ENCODE data around the gene NECAB2. TPM values are rescaled to one million over a fixed set of nuclear protein-coding genes. Genes with fewer than 3 reads are reported as not detected.

NECAB2 gene
- total RNA-seq, 2 donors from 2014 or later: 2.8 TPM; not detected in 1

DNA sequence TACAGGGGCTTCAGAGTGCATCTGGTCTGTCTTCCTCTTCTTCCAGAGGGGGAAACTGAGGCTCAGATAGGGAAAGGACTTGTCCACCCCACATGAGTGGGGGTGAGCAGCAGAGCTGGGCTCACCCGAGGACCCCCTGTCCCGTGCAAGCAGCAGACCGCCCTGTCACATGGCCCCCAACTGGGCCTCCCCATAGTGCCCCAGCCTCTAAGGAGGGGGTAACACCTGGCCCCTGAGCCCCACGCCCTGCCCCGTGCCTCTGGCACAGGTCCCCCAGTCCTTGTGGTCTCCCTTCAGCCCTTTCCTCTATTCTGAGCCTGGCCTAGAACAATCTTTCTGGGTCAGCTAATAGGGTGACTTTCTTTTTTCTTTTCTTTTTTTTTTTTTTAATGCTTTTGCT, 6.5 kb upstream of the NECAB2 start:
- no peaks in the 10 kb centered on the region for H3K27me3 ChIP-seq (replicated peaks; ENCODE audit: insufficient read depth)
- WGBS: 80% methylated on average over 5 of the region's 5 CpGs
- no peaks in the 10 kb centered on the region for H3K9me3 ChIP-seq
- no peaks in the 10 kb centered on the region for H3K36me3 ChIP-seq
- H3K4me1 ChIP-seq (replicated peaks): no peaks in the 10 kb centered on the region
- H3K27ac ChIP-seq: no peak overlapping the region
- TF ChIP-seq POLR2AphosphoS5 (IDR thresholded peaks at IDR 0.05) (no peak), POLR2A (IDR thresholded peaks at IDR 0.05) (no peak)
- TF ChIP-seq, protein P1, sequence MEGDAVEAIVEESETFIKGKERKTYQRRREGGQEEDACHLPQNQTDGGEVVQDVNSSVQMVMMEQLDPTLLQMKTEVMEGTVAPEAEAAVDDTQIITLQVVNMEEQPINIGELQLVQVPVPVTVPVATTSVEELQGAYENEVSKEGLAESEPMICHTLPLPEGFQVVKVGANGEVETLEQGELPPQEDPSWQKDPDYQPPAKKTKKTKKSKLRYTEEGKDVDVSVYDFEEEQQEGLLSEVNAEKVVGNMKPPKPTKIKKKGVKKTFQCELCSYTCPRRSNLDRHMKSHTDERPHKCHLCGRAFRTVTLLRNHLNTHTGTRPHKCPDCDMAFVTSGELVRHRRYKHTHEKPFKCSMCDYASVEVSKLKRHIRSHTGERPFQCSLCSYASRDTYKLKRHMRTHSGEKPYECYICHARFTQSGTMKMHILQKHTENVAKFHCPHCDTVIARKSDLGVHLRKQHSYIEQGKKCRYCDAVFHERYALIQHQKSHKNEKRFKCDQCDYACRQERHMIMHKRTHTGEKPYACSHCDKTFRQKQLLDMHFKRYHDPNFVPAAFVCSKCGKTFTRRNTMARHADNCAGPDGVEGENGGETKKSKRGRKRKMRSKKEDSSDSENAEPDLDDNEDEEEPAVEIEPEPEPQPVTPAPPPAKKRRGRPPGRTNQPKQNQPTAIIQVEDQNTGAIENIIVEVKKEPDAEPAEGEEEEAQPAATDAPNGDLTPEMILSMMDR (IDR thresholded peaks at IDR 0.05): no peak
- intact Hi-C loops (cut with DNase I): loop anchor here (10.0 kb wide), 2 partner anchors 213 to 523 kb away; no protein-coding TSS in a partner anchor
- no peak for DNase-seq (ENCODE audit: low spot score)
- H3K4me3 ChIP-seq: no peak overlapping the region

DNA sequence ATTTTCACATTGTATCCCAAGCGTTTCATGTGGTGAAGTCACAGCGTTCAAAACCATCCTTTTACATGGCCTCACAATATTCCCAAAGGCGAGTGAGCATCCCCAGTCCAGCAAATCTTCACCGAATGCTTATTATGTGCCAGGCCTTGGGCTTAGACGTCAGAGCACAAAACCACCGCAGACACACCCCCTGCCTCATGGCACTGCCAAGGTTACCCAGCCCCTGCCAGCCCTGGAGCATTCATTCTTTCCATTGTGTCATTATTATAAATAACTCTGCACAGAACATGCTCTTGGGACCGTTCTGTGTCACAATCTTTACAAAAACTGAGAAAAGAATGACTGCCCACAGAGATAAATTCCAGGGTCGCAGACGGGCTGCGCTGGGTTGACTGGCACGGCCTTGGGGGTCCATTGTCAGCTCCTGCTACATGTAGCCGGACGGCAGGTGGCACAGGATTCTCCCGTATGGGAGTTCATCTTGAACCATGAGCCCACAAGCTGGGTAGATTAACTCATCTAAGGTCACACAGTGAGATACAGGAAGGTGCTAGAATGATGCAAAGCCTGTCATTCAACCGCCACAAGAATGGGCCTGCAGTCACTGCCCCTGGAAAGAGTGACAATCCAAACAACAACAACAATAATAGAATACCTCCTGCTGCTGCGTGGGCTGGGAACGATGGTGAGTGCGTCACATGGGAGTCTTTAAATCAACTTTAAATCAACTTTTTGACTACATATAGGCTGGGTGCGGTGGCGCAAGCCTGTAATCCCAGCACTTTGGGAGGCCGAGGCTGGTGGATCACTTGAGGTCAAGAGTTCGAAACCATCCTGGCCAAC, 4.5 kb upstream of the NECAB2 start:
- Histone ChIP-seq H3K4me1 (replicated peaks) (no peaks in the 10 kb centered on the region), H3K9me3 (no peaks in the 10 kb centered on the region), H3K27me3 (replicated peaks; ENCODE audit: insufficient read depth) (no peaks in the 10 kb centered on the region), H3K4me3 (no peak overlapping the region), H3K36me3 (no peaks in the 10 kb centered on the region), H3K27ac (no peak overlapping the region)
- 88% methylated on average over 22 of the region's 22 CpGs for WGBS
- intact Hi-C loops (cut with DNase I): loop anchor here (10.0 kb wide), 2 partner anchors 211 to 521 kb away; no protein-coding TSS in a partner anchor
- TF ChIP-seq, protein P1 (IDR thresholded peaks at IDR 0.05): no peak
- TF ChIP-seq POLR2A (IDR thresholded peaks at IDR 0.05) (no peak), POLR2AphosphoS5 (IDR thresholded peaks at IDR 0.05) (no peak)
- no peak for DNase-seq (ENCODE audit: low spot score)

DNA sequence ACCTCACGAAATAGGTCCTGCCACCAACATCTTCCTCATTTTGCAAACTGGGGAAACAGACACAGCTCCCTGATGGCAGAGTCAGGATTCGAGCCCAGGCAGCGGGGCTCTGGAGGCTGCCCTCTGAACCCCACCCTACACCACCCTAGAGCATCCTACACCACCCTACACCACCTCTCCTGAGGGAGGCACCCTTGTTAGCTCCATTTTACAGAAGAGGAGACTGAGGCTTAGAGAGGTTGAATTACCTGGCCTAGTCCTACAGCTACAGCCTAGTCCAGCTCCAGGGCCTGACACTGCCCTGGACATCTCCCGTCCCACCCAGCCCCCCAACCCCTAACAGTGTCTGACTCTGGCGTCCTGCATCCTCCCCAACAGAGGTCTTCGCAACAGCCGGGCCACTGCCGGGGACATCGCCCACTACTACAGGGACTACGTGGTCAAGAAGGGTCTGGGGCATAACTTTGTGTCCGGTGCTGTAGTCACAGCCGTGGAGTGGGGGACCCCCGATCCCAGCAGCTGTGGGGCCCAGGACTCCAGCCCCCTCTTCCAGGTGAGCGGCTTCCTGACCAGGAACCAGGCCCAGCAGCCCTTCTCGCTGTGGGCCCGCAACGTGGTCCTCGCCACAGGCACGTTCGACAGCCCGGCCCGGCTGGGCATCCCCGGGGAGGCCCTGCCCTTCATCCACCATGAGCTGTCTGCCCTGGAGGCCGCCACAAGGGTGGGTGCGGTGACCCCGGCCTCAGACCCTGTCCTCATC, 3.2 kb upstream of the NECAB2 start:
- H3K27ac ChIP-seq: no peak overlapping the region
- TF ChIP-seq POLR2A (IDR thresholded peaks at IDR 0.05) (no peak), POLR2AphosphoS5 (IDR thresholded peaks at IDR 0.05) (no peak)
- TF ChIP-seq, protein P1 (IDR thresholded peaks at IDR 0.05): no peak
- no peaks in the 10 kb centered on the region for H3K9me3 ChIP-seq
- DNase-seq (ENCODE audit: low spot score): no peak
- no peaks in the 10 kb centered on the region for H3K27me3 ChIP-seq (replicated peaks; ENCODE audit: insufficient read depth)
- no peaks in the 10 kb centered on the region for H3K36me3 ChIP-seq
- 89% methylated on average over 14 of the region's 26 CpGs for WGBS
- H3K4me3 ChIP-seq: no peak overlapping the region
- H3K4me1 ChIP-seq (replicated peaks): no peaks in the 10 kb centered on the region
- intact Hi-C loops (cut with DNase I): loop anchor here (5.0 to 10.0 kb wide), 3 partner anchors 97 to 520 kb away; no protein-coding TSS in a partner anchor

DNA sequence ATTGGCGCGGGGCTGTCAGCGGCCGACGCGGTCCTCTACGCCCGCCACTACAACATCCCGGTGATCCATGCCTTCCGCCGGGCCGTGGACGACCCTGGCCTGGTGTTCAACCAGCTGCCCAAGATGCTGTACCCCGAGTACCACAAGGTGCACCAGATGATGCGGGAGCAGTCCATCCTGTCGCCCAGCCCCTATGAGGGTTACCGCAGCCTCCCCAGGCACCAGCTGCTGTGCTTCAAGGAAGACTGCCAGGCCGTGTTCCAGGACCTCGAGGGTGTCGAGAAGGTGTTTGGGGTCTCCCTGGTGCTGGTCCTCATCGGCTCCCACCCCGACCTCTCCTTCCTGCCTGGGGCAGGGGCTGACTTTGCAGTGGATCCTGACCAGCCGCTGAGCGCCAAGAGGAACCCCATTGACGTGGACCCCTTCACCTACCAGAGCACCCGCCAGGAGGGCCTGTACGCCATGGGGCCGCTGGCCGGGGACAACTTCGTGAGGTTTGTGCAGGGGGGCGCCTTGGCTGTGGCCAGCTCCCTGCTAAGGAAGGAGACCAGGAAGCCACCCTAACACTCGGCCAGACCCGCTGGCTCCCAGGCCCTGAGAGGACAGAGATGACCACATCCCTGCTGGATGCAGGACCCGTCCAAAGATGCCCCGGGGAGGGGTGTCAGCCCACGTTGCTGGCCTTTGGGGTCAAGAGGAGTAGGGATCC, 2.4 kb upstream of the NECAB2 start:
- intact Hi-C loops (cut with DNase I): loop anchor here (5.0 to 10.0 kb wide), 3 partner anchors 97 to 519 kb away; no protein-coding TSS in a partner anchor
- 95% methylated on average over 27 of the region's 36 CpGs for WGBS
- DNase-seq (ENCODE audit: low spot score): no peak

More for the DNA sequence above, 2.4 kb upstream of the NECAB2 start:
- H3K4me1 ChIP-seq (replicated peaks): no peaks in the 10 kb centered on the region
- H3K36me3 ChIP-seq: no peaks in the 10 kb centered on the region
- H3K4me3 ChIP-seq: no peak overlapping the region
- no peaks in the 10 kb centered on the region for H3K27me3 ChIP-seq (replicated peaks; ENCODE audit: insufficient read depth)
- no peak overlapping the region for H3K27ac ChIP-seq
- TF ChIP-seq POLR2A (IDR thresholded peaks at IDR 0.05): no peak
- no peak for TF ChIP-seq POLR2AphosphoS5 (IDR thresholded peaks at IDR 0.05)
- TF ChIP-seq, protein P1 (IDR thresholded peaks at IDR 0.05): no peak
- no peaks in the 10 kb centered on the region for H3K9me3 ChIP-seq

Measured in prostate gland (tissue), 2 donors.